ENCODE measurements around the gene KDM4B.

- TF ChIP-seq CTCF (IDR thresholded peaks at IDR 0.05; ENCODE audit: borderline replicate concordance, extremely low read depth, low read length, poor library complexity, severe bottlenecking): no peak
- no peak for TF ChIP-seq EZH2 (IDR thresholded peaks at IDR 0.05; ENCODE audit: borderline replicate concordance, low read depth, low read length, severe bottlenecking)
Measured at GRCh38 chr19:5035105-5035761, 66.3 kb downstream of the KDM4B start.

All from DND-41 (cell line).